22Rv1 (cell line): ENCODE measurements around the gene DHX16.

Experiments used
- CTCF ChIP-seq: fragments of 450-650 bp; IDR thresholded peaks from 2 replicates; pipeline ENCODE4 v1.5.1; 2017; ENCODE audit warnings: mild to moderate bottlenecking
- ZFX ChIP-seq: fragments of 450-650 bp; IDR thresholded peaks from 2 replicates; pipeline ENCODE4 v1.6.1; 2017; ENCODE audit warnings: antibody characterized with exemption, borderline replicate concordance

GRCh38 chr6:30645989-30646388 is 26.8 kb downstream of the DHX16 start:
- no peak for TF ChIP-seq CTCF
- TF ChIP-seq ZFX, result no peak
